H1 (cell line): ENCODE measurements around the gene KCTD20. TPM values are rescaled to one million over a fixed set of nuclear protein-coding genes. Genes with fewer than 3 reads are reported as not detected.

ENCODE experiments used
- JUN ChIP-seq: IDR thresholded peaks from 2 replicates; pipeline ENCODE4 v1.6.1; 2011; ENCODE audit warnings: low read depth, mild to moderate bottlenecking, improper control_type of control experiment, low read length
- polyA plus RNA-seq, 7 experiments: library from polyadenylated mRNA; depleted of rRNA in 3 of 7; stranded (reverse) in 5 of 7; unstranded in 2 of 7; fragments of >200 nt in 5 of 7; fragments of 200-250 nt in 2 of 7; gene quantifications; 1 replicate in 5 of 7; 2 replicates in 1 of 7; 4 replicates in 1 of 7; pipeline versions ENCODE4 v1.2.1 to v1.2.3, GENCODE V29; 2011 to 2013; ENCODE audit warnings: missing spikeins in 2 of 7, mixed read lengths in 2 of 7
- total RNA-seq: library from RNA; stranded (reverse); fragmentation: NEBNext Ultra II Directional; extraction: Animal tissue kit (Norgen Biotek cat#: 25700); gene quantifications from 2 replicates; pipeline ENCODE4 v1.2.1, GENCODE V29; 2021

KCTD20 gene
- total and polyA plus RNA-seq, 2 of the 8 experiments (the other 6 are each of a cell fraction or from before 2014, with no cell fraction given) = 10.1 to 26.2 TPM

DNA sequence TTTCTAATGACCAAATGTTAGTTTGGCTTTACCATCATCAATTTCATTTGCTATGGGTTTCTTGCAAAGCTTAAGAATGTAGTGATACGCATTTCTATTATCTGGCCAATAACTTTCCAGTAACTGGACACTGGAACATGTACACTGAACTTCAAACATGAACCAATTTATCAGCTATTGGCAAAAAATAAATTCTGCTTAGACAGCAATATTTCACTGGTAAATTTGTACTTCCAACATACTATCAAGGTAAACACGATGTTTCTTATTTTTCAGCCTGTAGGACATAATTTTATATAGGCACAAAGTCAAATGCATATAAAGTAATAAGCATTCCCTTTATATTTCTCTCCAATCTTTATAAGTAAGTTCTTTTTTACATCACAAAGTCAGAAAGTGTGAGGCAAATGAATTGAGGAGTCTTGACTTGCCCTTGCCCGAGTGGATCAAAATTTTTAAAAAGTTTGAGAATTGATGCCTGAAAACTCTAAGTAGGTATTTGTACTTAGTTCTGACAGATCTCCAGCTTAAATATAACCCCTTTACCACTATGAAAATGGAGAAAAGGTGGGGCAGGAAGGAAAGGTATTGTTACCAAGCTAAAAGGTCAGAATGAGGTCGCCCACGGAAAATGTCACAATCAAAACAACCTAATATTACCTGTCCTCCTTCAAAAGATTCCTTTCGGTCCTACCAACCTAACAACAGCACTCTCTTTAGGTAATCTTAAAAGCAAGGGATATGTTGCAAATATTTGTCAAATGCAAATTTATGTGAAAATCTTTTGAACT is 63.1 kb downstream of the KCTD20 start (continued):
- TF ChIP-seq JUN = no peak
